ENCODE data around the gene EIPR1. TPM values are rescaled to one million over a fixed set of nuclear protein-coding genes. Genes with fewer than 3 reads are reported as not detected.

EIPR1 gene
- total RNA-seq, 4 donors from 2014 or later, result 24.9 to 46.2 (median 36.3) TPM

DNA sequence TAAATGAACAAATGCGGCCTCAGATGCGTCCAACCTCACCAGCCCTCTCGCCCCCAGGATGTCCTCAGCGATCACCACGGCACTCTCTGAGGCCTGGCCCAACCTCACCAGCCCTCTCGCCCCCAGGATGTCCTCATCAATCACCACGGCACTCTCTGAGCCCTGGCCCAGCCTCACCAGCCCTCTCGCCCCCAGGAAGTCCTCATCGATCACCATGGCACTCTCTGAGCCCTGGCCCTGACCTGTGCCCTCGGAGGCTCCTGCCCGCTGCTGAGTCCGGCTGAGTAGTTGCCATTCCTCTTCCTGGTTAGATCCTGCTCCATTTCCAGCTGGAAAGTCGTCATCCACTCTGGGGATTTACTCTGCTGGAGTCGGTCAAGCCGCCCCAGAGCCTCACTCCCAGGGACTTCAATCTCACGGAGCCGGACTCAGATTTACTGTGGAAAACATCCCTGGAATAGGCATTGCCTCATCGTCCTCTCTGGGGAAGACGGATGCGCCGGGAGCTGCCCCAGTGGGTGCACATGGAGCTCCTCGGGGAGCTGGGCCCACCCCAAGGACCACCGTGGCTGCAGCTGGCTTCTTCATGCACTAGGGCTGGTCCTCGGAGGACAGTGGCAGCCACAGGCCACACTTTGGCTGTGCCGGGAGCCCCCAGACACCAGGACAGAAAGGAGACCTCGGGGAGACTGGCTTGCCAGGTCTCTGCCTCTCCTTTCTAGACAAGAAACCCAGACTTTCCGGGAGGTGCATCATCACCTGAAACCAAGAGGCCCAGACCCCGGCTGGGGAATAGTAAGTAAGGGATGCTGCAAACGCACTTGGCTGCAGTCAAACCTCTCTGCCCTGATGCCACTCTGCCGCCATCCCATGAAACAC, 230.6 kb downstream of the EIPR1 start:
- no peak overlapping the region for H3K27ac ChIP-seq
- H3K27me3 ChIP-seq, result no peaks in the 10 kb centered on the region
- 72 to 79% methylated on average over 25 to 29 of the region's 30 CpGs for WGBS, 2 donors
- H3K4me3 ChIP-seq, result no peak overlapping the region
- peaks cover 0 to 4% (median 0%) of the 10 kb centered on the region in 4 donors for H3K4me1 ChIP-seq
- peaks cover 0 to 5% (median 0%) of the 10 kb centered on the region in 3 donors for H3K36me3 ChIP-seq
- TF ChIP-seq EP300 (IDR thresholded peaks at IDR 0.05), result no peak
- no peak for DNase-seq (ENCODE audit: low spot score in 2 of 2)
- peaks cover 0 to 9% (median 0%) of the 10 kb centered on the region in 4 donors for H3K9me3 ChIP-seq

DNA sequence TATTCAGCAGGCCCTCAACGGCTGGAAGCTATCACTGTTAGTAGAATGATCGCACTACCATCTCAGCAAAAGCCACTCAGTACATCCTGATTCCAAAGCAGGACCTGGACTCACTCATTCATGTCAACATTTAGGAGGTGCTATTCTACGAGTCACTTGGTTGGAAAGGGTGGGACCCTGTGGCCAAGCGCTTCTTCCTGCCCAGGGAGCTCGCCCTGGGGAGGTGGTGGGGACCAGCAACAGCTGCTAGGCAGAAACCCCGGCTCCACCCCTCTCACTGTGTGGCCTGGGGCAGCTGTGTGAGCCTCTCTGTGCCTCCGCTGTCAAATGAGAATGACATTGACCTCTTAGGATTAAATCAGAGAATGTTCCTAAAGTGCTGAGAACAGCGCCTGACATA, 231.4 kb downstream of the EIPR1 start:
- Histone ChIP-seq H3K4me3 (no peak overlapping the region), H3K27me3 (no peaks in the 10 kb centered on the region), H3K4me1 (peaks cover 0 to 4% (median 0%) of the 10 kb centered on the region in 4 donors), H3K9me3 (peaks cover 0 to 9% (median 0%) of the 10 kb centered on the region in 4 donors), H3K36me3 (peaks cover 0 to 5% (median 0%) of the 10 kb centered on the region in 3 donors), H3K27ac (no peak overlapping the region)
- 79 to 81% methylated on average over 5 to 8 of the region's 8 CpGs for WGBS, 2 donors
- TF ChIP-seq POLR2A (IDR thresholded peaks at IDR 0.05) (no peak), EP300 (IDR thresholded peaks at IDR 0.05) (no peak)
- TF ChIP-seq, protein P1, sequence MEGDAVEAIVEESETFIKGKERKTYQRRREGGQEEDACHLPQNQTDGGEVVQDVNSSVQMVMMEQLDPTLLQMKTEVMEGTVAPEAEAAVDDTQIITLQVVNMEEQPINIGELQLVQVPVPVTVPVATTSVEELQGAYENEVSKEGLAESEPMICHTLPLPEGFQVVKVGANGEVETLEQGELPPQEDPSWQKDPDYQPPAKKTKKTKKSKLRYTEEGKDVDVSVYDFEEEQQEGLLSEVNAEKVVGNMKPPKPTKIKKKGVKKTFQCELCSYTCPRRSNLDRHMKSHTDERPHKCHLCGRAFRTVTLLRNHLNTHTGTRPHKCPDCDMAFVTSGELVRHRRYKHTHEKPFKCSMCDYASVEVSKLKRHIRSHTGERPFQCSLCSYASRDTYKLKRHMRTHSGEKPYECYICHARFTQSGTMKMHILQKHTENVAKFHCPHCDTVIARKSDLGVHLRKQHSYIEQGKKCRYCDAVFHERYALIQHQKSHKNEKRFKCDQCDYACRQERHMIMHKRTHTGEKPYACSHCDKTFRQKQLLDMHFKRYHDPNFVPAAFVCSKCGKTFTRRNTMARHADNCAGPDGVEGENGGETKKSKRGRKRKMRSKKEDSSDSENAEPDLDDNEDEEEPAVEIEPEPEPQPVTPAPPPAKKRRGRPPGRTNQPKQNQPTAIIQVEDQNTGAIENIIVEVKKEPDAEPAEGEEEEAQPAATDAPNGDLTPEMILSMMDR (IDR thresholded peaks at IDR 0.05), result no peak
- DNase-seq (ENCODE audit: low spot score in 2 of 2), result no peak

DNA sequence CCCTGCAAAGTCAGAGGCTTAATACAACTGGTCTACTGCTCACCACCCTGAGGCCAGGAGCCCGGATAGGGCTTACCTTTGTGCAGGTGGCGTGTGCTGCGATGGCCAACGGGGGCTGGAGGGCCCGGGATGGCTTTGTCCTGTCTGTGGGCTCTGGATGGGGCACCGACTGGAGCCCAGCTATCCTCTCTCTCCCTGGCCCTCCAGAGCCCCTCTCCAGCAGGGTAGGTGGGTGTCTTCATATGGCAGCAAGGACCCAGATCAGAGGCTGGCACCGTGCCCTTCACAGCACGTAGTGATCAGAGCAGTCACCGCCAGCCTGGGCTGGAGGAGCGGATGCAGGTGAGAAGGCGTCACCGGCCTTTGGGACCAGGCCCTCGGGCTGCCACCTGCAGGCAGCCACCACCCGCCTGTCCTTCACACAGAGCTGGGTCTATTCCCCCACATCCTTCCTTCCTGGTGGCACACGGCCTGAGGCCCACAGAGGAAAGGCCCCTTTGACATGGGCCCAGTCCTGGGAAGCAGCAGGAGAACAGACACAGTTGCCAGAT, 232.1 kb downstream of the EIPR1 start:
- Histone ChIP-seq H3K27me3 (no peaks in the 10 kb centered on the region), H3K9me3 (peaks cover 0 to 9% (median 0%) of the 10 kb centered on the region in 4 donors), H3K4me1 (peaks cover 0 to 4% (median 0%) of the 10 kb centered on the region in 4 donors), H3K4me3 (no peak overlapping the region), H3K36me3 (peaks cover 0 to under 1% (median 0%) of the 10 kb centered on the region in 3 donors), H3K27ac (no peak overlapping the region)
- TF ChIP-seq, protein P1 (IDR thresholded peaks at IDR 0.05), result no peak
- TF ChIP-seq EP300 (IDR thresholded peaks at IDR 0.05) (no peak), POLR2A (IDR thresholded peaks at IDR 0.05) (no peak)
- 81 to 82% methylated on average over 7 to 14 of the region's 15 CpGs for WGBS, 2 donors
- DNase-seq (ENCODE audit: low spot score in 2 of 2), result no peak

DNA sequence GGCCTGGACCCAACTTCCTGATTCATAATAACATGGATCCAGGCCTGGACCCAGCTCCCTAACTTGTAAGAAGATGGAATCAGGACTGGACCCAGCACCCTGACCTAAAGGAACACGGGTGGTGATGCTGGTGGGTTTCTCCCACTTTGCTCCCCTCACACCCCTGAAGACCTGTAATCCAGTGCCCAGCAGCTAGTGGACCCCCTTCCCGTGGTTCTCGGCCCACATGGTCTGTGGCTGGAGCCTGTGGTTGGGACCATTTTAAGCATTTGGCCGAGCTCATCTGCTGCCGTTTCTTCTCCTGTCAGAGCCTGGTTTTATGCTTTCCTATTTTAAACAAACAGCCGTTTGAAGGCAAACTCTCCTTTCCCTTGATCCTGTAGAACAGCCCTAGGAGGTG, 232.8 kb downstream of the EIPR1 start:
- WGBS, 2 donors, result 80 to 84% methylated on average over 6 of the region's 6 CpGs
- no peaks in the 10 kb centered on the region for H3K36me3 ChIP-seq
- no peak overlapping the region for H3K4me3 ChIP-seq
- TF ChIP-seq EP300 (IDR thresholded peaks at IDR 0.05), result no peak
- TF ChIP-seq, protein P1 (IDR thresholded peaks at IDR 0.05), result no peak
- TF ChIP-seq POLR2A (IDR thresholded peaks at IDR 0.05), result no peak
- DNase-seq (ENCODE audit: low spot score in 2 of 2), result no peak
- H3K9me3 ChIP-seq, result peaks cover 0 to 9% (median 0%) of the 10 kb centered on the region in 4 donors
- H3K27me3 ChIP-seq, result no peaks in the 10 kb centered on the region
- H3K4me1 ChIP-seq, result peaks cover 0 to 4% (median 0%) of the 10 kb centered on the region in 4 donors
- H3K27ac ChIP-seq, result no peak overlapping the region

DNA sequence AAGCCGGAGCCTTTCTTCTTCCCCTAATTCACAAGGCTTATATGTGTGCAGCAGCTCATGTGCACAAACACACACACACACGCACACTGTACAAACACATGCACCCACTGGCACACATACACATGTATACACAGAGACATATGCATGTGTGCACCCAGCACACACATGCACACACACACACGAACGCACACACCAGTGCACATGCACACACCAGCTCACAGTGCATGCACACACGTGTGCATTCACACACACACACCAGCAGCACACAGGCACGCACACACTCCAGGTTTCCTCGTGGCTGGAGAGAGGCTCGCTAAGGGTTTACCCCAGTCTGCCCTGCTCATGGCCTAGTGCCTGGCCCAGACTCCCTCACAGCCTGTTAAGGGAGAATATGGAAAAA, 234.0 kb downstream of the EIPR1 start:
- TF ChIP-seq EP300 (IDR thresholded peaks at IDR 0.05) (no peak), POLR2A (IDR thresholded peaks at IDR 0.05) (no peak)
- TF ChIP-seq, protein P1 (IDR thresholded peaks at IDR 0.05), result no peak
- H3K36me3 ChIP-seq, result no peaks in the 10 kb centered on the region
- peaks cover 0 to 7% (median 0%) of the 10 kb centered on the region in 4 donors for H3K9me3 ChIP-seq
- H3K27me3 ChIP-seq, result no peaks in the 10 kb centered on the region
- no peak for DNase-seq (ENCODE audit: low spot score in 2 of 2)
- no peak overlapping the region for H3K27ac ChIP-seq
- WGBS, 2 donors, result 51 to 60% methylated on average over 8 of the region's 8 CpGs
- H3K4me3 ChIP-seq, result no peak overlapping the region
- H3K4me1 ChIP-seq, result peaks cover 0 to under 1% (median 0%) of the 10 kb centered on the region in 4 donors
